Lung microvascular endothelial cell (primary cell): ENCODE data around the gene ENTPD6. TPM values are rescaled to one million over a fixed set of nuclear protein-coding genes. Genes with fewer than 3 reads are reported as not detected.
"Not testable (repeated sequence)": the region's sequence is repeated elsewhere in the genome, so short reads cannot be mapped to it uniquely, and the experiment has no call there.

ENCODE experiments used
- DNase-seq, 2 donors: peaks; one replicate each; pipeline versions ENCODE4 v3.0.0 to v3.0.0-alpha.2; 2010; ENCODE audit warnings: low read depth in 2 of 2
- total RNA-seq: library from RNA; depleted of rRNA; stranded (reverse); fragments of >200 nt; gene quantifications from 2 replicates; pipeline ENCODE4 v1.2.1, GENCODE V29; 2014

Gene ENTPD6
- total RNA-seq, 1 donor from 2014 or later = 51.4 TPM

- DNase-seq = not testable (repeated sequence)
These were observed 45.5 kb downstream of the ENTPD6 start for GRCh38 chr20:25240851-25241658.

GRCh38 chr20:25241659-25241955 is 46.1 kb downstream of the ENTPD6 start:
- not testable (repeated sequence) for DNase-seq

GRCh38 chr20:25242231-25242630 is 46.7 kb downstream of the ENTPD6 start:
- no peak for DNase-seq

GRCh38 chr20:25243416-25243979 is 48.0 kb downstream of the ENTPD6 start:
- no peak for DNase-seq

- DNase-seq = no peak
These were observed 49.5 kb downstream of the ENTPD6 start for GRCh38 chr20:25244976-25245375.

- DNase-seq = no peak
These were observed 49.9 kb downstream of the ENTPD6 start for GRCh38 chr20:25245461-25245860.

- no peak for DNase-seq
These were observed 50.9 kb downstream of the ENTPD6 start for GRCh38 chr20:25246182-25246999.

- DNase-seq = peak; percentile 69 to 80
These were observed 51.5 kb downstream of the ENTPD6 start for GRCh38 chr20:25247000-25247517.

GRCh38 chr20:25247518-25247955 is 52.0 kb downstream of the ENTPD6 start:
- DNase-seq = peak in 1 of 2 donors; percentile 48

GRCh38 chr20:25247956-25248785 is 52.7 kb downstream of the ENTPD6 start, which contains the start of gene PYGB:
Gene PYGB (plus strand): TSS chr20:25248085. CDS start chr20:25248179, 94 bp downstream.
- peak; percentile 84 to 85 for DNase-seq

- no peak for DNase-seq
These were observed 53.3 kb downstream of the ENTPD6 start for GRCh38 chr20:25248786-25249172.

- DNase-seq = peak; percentile 31 to 41
These were observed 53.9 kb downstream of the ENTPD6 start for GRCh38 chr20:25249198-25249931.

GRCh38 chr20:25250508-25250907 is 55.0 kb downstream of the ENTPD6 start:
- DNase-seq = no peak

- no peak for DNase-seq
These were observed 55.5 kb downstream of the ENTPD6 start for GRCh38 chr20:25251019-25251418.

- peak in 1 of 2 donors; percentile 29 for DNase-seq
These were observed 56.0 kb downstream of the ENTPD6 start for GRCh38 chr20:25251558-25251957.

- DNase-seq = no peak
These were observed 56.7 kb downstream of the ENTPD6 start for GRCh38 chr20:25252230-25252651.

- no peak for DNase-seq
These were observed 57.3 kb downstream of the ENTPD6 start for GRCh38 chr20:25252686-25253421.

- DNase-seq = no peak
These were observed 58.2 kb downstream of the ENTPD6 start for GRCh38 chr20:25253606-25254275.

- no peak for DNase-seq
These were observed 59.1 kb downstream of the ENTPD6 start for GRCh38 chr20:25254571-25254970.
